Measurements from ENCODE around the gene MYO18B. TPM values are rescaled to one million over a fixed set of nuclear protein-coding genes. Genes with fewer than 3 reads are reported as not detected.

Gene MYO18B, protein sequence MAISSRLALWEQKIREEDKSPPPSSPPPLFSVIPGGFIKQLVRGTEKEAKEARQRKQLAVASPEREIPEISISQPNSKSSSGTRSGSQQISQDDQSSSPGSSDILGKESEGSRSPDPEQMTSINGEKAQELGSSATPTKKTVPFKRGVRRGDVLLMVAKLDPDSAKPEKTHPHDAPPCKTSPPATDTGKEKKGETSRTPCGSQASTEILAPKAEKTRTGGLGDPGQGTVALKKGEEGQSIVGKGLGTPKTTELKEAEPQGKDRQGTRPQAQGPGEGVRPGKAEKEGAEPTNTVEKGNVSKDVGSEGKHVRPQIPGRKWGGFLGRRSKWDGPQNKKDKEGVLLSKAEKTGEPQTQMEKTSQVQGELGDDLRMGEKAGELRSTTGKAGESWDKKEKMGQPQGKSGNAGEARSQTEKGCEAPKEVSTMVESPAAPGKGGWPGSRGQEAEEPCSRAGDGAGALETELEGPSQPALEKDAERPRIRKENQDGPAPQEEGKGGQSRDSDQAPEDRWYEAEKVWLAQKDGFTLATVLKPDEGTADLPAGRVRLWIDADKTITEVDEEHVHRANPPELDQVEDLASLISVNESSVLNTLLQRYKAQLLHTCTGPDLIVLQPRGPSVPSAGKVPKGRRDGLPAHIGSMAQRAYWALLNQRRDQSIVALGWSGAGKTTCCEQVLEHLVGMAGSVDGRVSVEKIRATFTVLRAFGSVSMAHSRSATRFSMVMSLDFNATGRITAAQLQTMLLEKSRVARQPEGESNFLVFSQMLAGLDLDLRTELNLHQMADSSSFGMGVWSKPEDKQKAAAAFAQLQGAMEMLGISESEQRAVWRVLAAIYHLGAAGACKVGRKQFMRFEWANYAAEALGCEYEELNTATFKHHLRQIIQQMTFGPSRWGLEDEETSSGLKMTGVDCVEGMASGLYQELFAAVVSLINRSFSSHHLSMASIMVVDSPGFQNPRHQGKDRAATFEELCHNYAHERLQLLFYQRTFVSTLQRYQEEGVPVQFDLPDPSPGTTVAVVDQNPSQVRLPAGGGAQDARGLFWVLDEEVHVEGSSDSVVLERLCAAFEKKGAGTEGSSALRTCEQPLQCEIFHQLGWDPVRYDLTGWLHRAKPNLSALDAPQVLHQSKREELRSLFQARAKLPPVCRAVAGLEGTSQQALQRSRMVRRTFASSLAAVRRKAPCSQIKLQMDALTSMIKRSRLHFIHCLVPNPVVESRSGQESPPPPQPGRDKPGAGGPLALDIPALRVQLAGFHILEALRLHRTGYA (N-terminal part only)
- total RNA-seq (100 to 1,000 TPM; 273 to 434 (median 349) TPM), polyA plus RNA-seq (100 to 1,000 TPM in 2 of 3 donors, 10 to 100 TPM in 1; 79.3 to 224 (median 109) TPM)
- long read RNA-seq, donor 1, full-length matches to known transcripts, result 48 of 318 reads
- long read RNA-seq, donor 1, partial matches to known transcripts, result 241 of 318 reads
- long read RNA-seq, donor 1, other reads (novel, unspliced or antisense), result 29 of 318 reads
- long read RNA-seq, donor 2, full-length matches to known transcripts, result 18 of 377 reads
- long read RNA-seq, donor 2, partial matches to known transcripts, result 305 of 377 reads
- long read RNA-seq, donor 2, other reads (novel, unspliced or antisense), result 54 of 377 reads

DNA sequence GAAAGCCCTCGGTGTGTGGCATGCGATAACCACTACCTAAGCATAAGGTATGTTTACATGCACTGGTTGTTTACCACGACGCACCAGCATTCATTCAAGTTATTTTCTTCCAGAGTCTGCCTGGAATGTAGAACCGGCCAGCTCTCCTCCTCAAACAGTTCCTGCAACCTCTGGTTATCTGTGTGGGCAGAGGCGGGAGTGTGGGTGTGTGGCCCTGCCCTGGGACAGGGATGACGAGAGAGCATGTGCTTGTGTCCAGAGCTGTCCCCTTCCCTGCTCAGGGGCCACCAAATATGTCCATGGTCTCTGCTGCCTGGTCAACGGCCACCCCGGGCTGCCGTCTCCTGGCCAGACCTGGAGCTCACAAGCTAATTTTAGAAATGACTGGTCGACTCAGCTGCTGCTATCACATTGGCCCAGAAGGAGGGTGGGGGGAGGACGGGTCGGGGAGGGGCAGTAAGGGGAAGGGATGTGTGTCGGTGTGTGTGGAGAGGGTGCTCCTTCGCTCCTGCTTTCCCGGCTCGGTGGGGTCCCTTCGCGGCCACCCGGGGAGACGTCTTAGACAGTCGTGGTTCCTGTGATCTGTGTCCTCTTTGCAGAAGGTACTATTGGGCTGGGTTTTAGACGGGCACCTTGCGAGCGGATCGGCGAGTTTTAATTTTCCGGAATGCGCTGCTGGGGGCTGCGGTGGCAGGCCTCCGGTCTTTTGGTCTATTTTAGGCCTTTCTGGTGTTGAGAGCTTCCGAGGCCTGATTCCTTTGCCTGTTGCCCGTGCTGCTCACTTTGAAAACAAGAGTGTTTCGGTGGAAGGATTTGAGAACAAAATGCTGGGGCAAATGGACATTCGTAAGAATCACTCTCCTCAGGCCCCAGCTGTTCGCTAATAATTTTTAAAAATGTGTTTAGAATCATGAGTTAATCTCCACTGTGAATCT is at the start of gene MYO18B:
Gene MYO18B, plus strand, starts transcription at position 497 of the 935 bp plus-strand sequence. CDS start 18,905 bp downstream, outside the sequence.
- DNase-seq, result peak; percentile 80 to 94
- intact Hi-C loops (cut with DNase I), result no loop called here
- TF ChIP-seq, protein P1, sequence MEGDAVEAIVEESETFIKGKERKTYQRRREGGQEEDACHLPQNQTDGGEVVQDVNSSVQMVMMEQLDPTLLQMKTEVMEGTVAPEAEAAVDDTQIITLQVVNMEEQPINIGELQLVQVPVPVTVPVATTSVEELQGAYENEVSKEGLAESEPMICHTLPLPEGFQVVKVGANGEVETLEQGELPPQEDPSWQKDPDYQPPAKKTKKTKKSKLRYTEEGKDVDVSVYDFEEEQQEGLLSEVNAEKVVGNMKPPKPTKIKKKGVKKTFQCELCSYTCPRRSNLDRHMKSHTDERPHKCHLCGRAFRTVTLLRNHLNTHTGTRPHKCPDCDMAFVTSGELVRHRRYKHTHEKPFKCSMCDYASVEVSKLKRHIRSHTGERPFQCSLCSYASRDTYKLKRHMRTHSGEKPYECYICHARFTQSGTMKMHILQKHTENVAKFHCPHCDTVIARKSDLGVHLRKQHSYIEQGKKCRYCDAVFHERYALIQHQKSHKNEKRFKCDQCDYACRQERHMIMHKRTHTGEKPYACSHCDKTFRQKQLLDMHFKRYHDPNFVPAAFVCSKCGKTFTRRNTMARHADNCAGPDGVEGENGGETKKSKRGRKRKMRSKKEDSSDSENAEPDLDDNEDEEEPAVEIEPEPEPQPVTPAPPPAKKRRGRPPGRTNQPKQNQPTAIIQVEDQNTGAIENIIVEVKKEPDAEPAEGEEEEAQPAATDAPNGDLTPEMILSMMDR (IDR thresholded peaks at IDR 0.05), result no peak
- Histone ChIP-seq H3K36me3 (ENCODE audit: insufficient read depth in 1 of 2, low read depth in 1 of 2) (no peaks in the 10 kb centered on the region), H3K9me3 (no peaks in the 10 kb centered on the region), H3K27ac (peak within 1 kb of the TSS; percentile 98), H3K4me1 (peaks cover 18% of the 10 kb centered on the region), H3K27me3 (ENCODE audit: insufficient read depth in 3 of 3, low read length in 2 of 3) (no peaks in the 10 kb centered on the region), H3K4me3 (peak within 1 kb of the TSS; percentile 78)
- ATAC-seq, result peak; percentile 89 to 92 (median 90)
- 28 to 39% (median 32%) methylated on average over 36 of the region's 36 CpGs for WGBS, 3 donors

DNA sequence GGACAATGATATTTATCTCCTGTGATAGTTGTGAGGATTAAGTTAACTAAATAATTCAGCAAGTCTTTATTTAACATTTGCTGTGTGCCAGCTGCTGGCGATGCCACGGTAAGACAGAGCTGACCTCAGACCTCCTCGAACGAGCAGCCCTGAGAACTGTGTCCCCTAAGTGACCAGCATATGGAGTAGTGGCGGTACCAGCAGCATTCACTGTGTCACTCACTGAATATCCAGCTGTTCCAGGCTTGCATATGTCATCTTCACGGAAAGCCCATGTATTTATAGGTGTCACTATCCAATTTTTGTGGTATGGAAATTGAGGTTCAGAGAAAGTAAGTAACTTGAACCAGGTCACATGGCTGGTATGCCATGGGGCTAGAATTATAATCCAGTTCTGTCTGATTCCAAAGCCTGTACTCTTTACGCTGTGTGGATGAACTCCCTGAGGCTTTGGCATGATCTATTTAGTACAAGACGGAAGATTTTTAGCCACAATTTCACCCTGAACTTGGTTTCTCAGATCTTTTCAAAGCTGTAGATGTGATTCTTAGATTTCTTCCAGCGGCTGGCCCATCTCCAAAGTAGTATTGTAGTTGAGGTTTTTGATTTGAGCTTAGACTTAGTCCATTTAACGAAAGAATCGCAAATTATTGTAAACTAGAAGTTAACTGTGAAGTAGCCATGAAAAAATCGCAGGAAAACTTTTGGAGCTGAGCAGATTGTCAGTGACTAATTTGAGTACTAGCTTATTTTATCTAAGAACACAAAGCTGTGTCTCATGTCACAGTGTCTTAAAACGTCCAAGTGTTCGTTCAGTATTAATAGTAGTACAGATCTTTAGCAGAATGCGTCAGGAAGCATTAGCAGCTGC is 49.4 kb upstream of the MYO18B start:
- no peak for DNase-seq
- TF ChIP-seq, protein P1 (IDR thresholded peaks at IDR 0.05), result no peak
- intact Hi-C loops (cut with DNase I), result no loop called here
- Histone ChIP-seq H3K27me3 (ENCODE audit: insufficient read depth in 3 of 3, low read length in 2 of 3) (no peaks in the 10 kb centered on the region), H3K4me1 (peaks cover 21% of the 10 kb centered on the region), H3K9me3 (no peaks in the 10 kb centered on the region), H3K36me3 (ENCODE audit: insufficient read depth in 1 of 2, low read depth in 1 of 2) (no peaks in the 10 kb centered on the region), H3K27ac (peak overlapping the region; percentile 30), H3K4me3 (no peak overlapping the region)
- WGBS, 3 donors, result 34 to 53% (median 36%) methylated on average over 15 of the region's 15 CpGs
- peak; percentile 62 to 85 (median 81) for ATAC-seq

DNA sequence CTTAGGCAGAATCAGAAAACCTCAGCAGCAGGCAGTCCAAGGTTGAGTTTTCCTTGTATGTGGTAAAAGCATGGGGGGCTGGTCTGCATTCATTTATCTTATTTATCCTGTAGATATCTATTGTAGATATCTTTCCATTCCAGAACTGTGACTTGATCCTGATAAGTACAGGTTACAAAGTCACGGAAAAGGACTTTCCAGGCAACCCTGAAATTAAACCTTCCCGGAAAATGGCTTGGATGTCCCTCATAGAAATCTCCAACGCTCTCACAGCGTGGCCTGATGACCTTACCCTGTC is 48.8 kb upstream of the MYO18B start:
- ATAC-seq (no peak), DNase-seq (no peak)
- Histone ChIP-seq H3K27ac (no peak overlapping the region), H3K27me3 (ENCODE audit: insufficient read depth in 3 of 3, low read length in 2 of 3) (no peaks in the 10 kb centered on the region), H3K4me1 (peaks cover 21% of the 10 kb centered on the region), H3K36me3 (ENCODE audit: insufficient read depth in 1 of 2, low read depth in 1 of 2) (no peaks in the 10 kb centered on the region), H3K4me3 (no peak overlapping the region), H3K9me3 (no peaks in the 10 kb centered on the region)
- 31 to 75% (median 35%) methylated on average over 4 of the region's 4 CpGs for WGBS, 3 donors
- TF ChIP-seq, protein P1 (IDR thresholded peaks at IDR 0.05), result no peak
- intact Hi-C loops (cut with DNase I), result no loop called here

All from psoas muscle (tissue), 8 donors.